ENCODE results near the gene ABCF3.

The ABCF3 gene

DNA sequence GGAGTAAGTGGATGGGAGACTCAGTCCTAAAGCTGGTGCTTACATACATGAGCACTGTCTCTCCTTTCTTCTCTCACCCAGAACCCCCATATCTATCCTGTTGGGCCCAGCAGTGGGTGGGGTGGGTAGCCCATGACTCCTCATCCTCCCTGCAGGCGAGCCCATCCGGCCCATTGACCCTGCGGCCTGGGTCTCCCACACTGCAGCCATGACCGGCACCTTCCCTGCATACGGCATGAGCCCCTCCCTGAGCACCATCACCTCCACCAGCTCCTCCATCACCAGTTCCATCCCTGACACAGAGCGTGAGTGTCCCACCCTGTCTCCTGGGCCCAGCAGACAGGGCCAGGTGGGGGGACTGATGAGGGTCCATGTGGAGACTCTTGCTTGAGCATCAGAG is 19.3 kb upstream of the ABCF3 start:
- TF ChIP-seq, protein P1, sequence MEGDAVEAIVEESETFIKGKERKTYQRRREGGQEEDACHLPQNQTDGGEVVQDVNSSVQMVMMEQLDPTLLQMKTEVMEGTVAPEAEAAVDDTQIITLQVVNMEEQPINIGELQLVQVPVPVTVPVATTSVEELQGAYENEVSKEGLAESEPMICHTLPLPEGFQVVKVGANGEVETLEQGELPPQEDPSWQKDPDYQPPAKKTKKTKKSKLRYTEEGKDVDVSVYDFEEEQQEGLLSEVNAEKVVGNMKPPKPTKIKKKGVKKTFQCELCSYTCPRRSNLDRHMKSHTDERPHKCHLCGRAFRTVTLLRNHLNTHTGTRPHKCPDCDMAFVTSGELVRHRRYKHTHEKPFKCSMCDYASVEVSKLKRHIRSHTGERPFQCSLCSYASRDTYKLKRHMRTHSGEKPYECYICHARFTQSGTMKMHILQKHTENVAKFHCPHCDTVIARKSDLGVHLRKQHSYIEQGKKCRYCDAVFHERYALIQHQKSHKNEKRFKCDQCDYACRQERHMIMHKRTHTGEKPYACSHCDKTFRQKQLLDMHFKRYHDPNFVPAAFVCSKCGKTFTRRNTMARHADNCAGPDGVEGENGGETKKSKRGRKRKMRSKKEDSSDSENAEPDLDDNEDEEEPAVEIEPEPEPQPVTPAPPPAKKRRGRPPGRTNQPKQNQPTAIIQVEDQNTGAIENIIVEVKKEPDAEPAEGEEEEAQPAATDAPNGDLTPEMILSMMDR (IDR thresholded peaks at IDR 0.05; ENCODE audit: insufficient read depth, low read depth, low read length, missing control alignments) = no peak
- DNase-seq (ENCODE audit: low read depth) = no peak
- no peak overlapping the region for H3K4me3 ChIP-seq (ENCODE audit: low read depth, low read length)

DNA sequence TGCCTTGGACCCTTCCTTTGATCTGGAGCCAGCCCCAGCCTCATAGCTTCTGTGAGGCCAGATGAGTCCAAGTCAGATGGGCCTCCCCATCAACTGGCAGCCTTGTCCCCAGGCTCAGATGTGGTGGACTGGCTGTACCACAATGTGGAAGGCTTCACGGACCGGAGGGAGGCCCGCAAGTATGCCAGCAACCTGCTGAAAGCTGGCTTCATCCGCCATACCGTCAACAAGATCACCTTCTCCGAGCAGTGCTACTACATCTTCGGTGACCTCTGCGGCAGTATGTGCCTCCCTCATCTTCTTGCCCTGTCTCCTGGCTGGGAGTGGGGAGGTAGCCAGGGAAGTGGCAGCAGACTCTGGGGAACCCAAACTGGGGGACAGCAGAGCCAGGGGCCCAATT is 18.2 kb upstream of the ABCF3 start:
- no peak overlapping the region for H3K4me3 ChIP-seq (ENCODE audit: low read depth, low read length)
- TF ChIP-seq, protein P1 (IDR thresholded peaks at IDR 0.05; ENCODE audit: insufficient read depth, low read depth, low read length, missing control alignments) = no peak
- no peak for DNase-seq (ENCODE audit: low read depth)

DNA sequence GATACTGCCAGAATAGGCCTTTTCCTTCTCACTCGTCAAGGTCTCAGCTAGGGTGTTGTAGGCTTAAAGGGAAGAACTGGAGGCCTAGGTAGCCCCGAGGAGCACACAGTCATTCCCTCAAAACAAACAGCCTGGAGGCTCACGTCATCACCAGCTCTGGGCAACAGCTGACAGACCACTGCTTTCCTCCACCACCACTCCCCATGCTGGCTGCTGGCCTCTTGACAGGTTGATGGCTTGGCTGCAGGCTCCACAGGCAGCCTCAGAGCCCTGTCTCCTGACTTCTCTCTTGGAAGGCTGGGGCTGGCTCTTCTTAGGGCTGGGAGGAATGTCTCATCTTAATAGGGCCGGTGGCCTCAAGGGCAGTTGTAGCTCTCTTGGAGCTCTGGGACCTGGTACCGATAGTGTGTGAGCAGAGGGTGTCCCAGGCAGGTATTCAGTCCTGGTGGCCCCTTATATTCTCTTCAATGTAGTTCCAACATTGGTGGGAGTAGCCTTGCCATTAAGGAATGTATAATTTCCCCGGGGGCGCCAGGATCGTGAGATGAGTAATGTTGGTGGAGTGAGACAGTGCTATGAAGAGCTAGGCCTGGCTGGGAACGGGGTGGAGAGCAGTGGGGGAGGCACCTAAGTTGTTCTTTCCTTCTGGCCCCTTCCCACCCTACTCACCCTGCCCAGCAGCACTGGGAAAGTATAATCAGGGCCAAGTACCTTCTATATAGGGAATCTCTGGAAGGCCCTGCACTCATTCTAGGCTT is 17.5 kb upstream of the ABCF3 start:
- DNase-seq (ENCODE audit: low read depth) = no peak
- no peak overlapping the region for H3K4me3 ChIP-seq (ENCODE audit: low read depth, low read length)
- TF ChIP-seq, protein P1 (IDR thresholded peaks at IDR 0.05; ENCODE audit: insufficient read depth, low read depth, low read length, missing control alignments) = no peak

DNA sequence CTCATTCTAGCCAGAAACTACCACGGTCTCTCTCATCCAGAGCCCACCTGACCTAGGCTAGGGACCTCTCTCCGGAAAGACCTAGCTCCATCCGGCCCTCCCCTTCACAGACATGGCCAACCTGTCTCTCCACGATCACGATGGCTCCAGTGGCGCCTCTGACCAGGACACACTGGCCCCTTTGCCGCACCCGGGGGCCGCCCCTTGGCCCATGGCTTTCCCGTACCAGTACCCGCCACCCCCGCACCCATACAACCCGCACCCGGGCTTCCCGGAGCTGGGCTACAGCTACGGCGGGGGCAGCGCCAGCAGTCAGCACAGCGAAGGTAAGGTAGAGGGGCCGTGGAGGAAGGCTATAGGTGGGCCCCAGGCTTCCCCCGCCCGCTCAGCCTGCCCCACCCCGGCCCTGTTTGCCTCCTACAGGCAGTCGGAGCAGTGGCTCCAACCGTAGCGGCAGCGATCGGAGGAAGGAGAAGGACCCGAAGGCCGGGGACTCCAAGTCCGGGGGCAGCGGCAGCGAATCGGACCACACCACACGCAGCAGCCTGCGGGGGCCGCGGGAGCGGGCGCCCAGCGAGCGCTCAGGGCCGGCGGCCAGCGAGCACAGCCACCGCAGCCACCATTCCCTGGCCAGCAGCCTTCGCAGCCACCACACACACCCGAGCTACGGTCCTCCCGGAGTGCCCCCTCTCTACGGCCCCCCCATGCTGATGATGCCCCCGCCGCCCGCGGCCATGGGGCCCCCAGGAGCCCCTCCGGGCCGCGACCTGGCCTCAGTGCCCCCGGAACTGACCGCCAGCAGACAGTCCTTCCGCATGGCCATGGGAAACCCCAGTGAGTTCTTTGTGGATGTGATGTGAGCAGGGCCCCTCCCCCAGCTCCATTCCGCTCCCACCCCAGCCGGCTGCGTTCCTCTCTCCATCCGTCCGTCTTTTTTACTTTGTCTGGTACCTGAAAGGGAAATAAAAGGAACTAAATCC is 15.8 kb upstream of the ABCF3 start:
- H3K4me3 ChIP-seq (ENCODE audit: low read depth, low read length) = no peak overlapping the region
- TF ChIP-seq, protein P1 (IDR thresholded peaks at IDR 0.05; ENCODE audit: insufficient read depth, low read depth, low read length, missing control alignments) = no peak
- DNase-seq (ENCODE audit: low read depth) = no peak

DNA sequence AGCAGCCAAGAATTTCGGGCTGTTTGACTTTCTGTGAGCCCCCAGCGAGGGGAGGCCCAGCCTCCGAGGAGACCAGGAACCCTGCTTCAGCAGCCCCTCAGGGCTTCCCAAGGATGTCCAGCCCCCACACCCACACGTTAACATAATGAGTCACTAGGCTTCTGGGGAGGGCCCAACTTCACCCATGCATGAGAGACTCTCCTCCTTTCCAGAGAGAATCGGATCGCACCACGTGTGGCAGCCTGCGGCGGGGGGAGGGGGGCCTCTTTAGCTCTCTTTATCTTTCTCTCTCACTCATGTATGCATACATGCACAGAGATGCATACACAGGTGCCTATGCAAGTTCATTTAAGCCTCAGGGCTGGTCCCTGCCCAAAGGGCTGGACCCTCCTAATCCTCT is 14.4 kb upstream of the ABCF3 start:
- H3K4me3 ChIP-seq (ENCODE audit: low read depth, low read length) = no peak overlapping the region
- DNase-seq (ENCODE audit: low read depth) = no peak
- TF ChIP-seq, protein P1 (IDR thresholded peaks at IDR 0.05; ENCODE audit: insufficient read depth, low read depth, low read length, missing control alignments) = no peak

DNA sequence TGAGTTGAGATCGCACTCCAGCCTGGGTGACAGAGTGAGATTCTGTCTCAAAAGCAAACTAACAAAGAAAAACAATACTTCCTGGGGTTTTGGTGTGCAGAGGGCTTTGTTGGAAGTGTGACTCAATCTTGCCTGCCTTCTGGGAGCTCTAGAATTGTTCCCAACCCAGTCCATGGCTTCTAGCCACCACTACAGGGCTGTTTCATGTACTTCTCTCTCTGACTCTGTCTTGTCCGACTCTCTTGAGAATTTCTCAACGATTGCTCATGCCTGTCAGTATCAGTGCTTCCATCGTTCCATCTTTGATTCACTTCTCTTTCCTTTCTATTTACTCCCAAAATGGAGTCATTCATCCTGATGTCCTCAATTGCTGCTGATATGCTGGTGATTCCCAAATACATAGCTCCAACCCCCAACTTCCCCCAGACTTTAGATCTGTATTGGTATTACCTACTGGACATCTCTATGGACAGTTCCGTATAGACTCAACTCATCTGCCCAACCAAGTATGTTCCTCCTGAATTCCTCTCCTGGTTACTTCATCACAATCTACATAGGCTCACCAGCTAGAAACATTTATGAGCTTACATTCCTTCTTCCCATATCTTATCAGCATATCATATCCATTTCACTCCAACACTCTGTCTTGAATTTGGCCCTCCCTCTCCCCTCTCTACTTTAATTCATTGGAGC is 13.2 kb upstream of the ABCF3 start:
- TF ChIP-seq, protein P1 (IDR thresholded peaks at IDR 0.05; ENCODE audit: insufficient read depth, low read depth, low read length, missing control alignments) = no peak
- DNase-seq (ENCODE audit: low read depth) = no peak
- H3K4me3 ChIP-seq (ENCODE audit: low read depth, low read length) = no peak overlapping the region
